Embryonic facial prominence (tissue), 1 donor: Measurements from ENCODE around the gene SNAP23.

Source experiments
- DNase-seq: peaks from one replicate; pipeline ENCODE4 v3.0.0-alpha.2; 2016; ENCODE audit errors: extremely low spot score

SNAP23 gene

GRCh38 chr15:42495361-42496212, at the start of gene SNAP23:
SNAP23 (plus strand) TSS chr15:42495634; CDS start chr15:42511847, 16,213 bp downstream.
- peak; percentile 87 for DNase-seq

- no peak for DNase-seq
Observed at GRCh38 chr15:42447599-42447998, 47.8 kb upstream of the SNAP23 start.

DNA sequence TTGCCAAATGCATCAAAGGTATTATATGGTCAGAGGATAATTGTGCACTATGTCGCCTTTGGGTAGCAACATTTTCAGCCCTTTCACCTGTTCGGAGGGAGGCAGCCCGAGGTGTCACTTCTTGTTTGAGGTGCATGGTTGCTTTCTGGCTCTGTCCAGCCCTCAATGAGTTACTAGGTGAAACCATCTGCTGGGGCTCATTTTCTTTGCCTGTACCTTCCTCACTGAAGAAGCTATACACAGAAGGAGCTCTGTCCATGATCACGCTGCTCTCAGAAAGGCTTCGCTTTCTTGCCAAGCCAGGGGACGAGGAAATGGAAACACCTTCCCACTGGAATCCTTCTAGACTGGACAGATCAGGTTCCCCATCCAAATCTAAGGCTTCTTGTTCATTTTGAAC, 47.2 kb upstream of the SNAP23 start:
- DNase-seq: no peak

- DNase-seq: no peak
Observed at GRCh38 chr15:42449770-42450424, 45.5 kb upstream of the SNAP23 start.

- no peak for DNase-seq
Observed at GRCh38 chr15:42450425-42450790, 45.0 kb upstream of the SNAP23 start.

DNA sequence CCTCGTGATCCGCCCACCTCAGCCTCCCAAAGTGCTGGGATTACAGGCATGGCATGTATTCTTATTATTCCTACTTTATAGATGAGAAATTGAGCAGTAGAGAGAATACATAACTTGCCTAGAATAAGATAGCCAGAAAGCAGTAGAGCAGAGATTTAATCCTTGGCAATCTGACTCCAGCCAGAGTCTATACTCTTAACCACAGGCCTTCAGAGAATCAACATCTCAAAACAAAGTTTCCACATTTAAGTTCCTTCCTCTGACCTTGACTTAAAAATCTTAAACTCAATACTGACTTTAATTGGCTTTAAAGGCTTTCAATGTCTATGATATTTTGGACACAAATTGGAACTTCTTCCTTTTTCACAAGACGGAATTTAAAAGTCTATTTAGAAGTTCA, 41.6 kb upstream of the SNAP23 start:
- DNase-seq: no peak

DNA sequence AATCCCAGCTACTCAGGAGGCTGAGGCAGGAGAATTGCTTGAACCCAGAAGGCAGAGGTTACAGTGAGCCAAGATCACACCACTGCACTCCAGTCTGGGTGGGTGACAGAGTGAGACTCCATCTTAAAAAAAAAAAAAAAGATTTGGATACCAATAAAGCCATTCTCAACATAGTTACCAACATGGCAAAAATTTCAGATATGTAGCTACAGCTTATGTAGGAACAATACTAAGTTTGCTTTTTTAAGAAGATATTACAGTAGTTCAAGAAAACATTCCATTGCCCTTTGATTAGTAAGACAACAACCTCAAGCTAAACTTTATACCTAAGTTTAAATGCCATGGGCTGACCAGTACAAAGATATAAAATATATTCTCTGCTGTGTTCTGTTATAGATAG, 38.9 kb upstream of the SNAP23 start:
- DNase-seq: no peak

- no peak for DNase-seq
Observed at GRCh38 chr15:42456971-42457370, 38.5 kb upstream of the SNAP23 start.

DNA sequence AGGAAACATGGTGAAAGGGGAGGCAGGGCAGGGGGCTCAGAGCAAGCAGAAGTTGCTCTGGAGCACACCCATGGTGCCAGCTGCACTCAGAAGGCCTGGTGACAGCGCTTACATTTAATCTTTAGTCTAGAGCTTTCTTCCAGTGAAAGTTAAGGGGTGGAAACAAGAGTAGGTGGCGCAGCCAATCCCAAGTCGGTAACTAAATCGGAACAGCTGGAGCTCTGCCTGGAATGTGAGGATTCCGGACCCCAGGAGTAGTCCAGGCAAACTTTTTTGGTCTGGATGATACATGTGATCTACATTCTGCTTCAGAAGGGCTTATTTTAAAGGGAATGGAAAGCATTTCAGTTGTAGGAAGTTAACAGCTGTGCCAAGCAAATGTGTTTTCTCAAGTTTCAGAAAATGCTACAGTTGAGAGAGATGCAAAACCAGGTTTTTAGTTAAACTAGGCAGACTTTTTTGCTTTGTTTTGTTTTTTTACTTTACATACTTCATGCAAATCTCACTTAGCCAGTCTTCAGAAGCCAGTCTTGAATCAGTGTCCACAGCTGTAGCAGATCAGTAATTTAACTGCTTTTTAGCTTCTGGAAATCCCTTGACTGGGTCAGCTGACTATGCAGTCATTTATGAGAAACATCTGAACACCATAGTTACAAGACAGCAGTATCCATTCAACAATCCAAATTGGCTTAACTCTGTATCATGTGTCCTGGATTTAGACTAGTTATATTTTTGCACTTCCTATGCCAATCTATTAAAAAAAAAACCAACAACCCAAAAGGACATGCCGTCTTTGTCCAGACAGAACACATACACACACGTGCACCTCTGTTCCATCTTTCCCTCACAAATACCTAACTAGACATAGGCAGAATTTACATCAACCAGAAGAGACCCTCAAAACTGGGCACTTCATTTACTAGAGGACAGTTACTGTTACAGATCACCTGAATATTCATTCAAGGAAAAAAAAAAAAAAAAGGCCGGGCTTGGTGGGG, 37.7 kb upstream of the SNAP23 start:
- DNase-seq: peak; percentile 97

DNA sequence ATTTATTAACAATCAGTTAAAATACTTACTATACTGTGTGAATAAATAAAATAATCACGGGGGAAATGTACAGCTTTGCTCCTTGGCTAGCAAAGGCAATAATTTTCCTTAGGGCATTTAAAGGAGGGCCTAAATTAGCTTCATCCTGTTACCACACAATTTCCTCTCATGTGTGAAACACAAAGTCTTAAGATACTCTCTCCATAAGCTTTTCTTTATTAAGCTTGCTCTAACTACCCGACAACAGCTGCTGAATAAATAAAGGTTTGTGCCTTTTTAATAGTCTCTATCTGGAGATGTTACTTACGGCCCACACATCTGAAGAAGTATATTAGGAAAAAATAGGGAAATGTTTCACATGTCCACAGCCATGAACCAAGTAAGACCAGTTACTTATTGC, 34.2 kb upstream of the SNAP23 start:
- no peak for DNase-seq

GRCh38 chr15:42465520-42466259, 29.7 kb upstream of the SNAP23 start:
- DNase-seq: no peak

DNA sequence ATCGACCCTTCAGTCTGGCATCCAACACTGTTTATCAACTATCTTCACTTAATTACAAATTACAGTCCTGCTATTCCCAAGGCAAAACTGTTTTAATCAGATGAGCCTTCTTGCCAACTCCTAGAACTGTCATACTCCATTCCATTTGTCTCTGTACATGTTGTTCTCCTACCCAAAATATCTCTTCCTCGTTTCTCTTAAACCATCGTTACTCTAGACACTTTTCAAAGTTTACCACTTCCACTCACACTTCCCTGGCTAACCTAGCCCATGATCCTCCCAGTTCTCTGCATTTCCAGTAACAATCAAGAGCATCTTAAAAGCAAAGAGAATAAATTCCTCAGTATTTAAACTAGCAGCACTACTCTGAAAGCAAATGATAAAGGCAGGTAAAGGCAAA, 24.4 kb upstream of the SNAP23 start:
- DNase-seq: no peak

- no peak for DNase-seq
Observed at GRCh38 chr15:42474827-42475226, 20.6 kb upstream of the SNAP23 start.

GRCh38 chr15:42482701-42483100, 12.7 kb upstream of the SNAP23 start:
- DNase-seq: no peak

GRCh38 chr15:42483677-42484076, 11.8 kb upstream of the SNAP23 start:
- DNase-seq: no peak

DNA sequence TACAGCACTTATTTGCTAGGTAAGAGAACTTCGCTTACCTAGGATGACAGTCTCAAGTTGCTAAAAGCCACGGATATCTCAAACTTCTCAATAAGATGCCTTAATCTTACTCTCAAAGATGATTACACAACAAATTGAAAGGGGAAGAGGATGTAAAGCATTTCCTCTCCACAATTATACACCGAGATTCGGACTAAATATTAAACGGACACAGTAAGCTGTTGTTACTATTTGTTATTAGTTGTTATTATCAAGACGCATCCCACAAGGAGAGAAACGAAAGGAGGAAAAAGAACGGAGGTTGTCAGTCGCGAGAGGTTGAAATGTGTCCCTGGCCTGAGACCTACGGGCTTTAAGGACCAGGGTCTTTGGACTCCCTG, 5.2 kb upstream of the SNAP23 start:
- DNase-seq: no peak

- DNase-seq: peak; percentile 93
Observed at GRCh38 chr15:42490671-42491538, 4.5 kb upstream of the SNAP23 start, which contains the start of gene ZNF106. ZNF106 (minus strand) TSS chr15:42491141; CDS start chr15:42472289, 18,852 bp downstream.

DNA sequence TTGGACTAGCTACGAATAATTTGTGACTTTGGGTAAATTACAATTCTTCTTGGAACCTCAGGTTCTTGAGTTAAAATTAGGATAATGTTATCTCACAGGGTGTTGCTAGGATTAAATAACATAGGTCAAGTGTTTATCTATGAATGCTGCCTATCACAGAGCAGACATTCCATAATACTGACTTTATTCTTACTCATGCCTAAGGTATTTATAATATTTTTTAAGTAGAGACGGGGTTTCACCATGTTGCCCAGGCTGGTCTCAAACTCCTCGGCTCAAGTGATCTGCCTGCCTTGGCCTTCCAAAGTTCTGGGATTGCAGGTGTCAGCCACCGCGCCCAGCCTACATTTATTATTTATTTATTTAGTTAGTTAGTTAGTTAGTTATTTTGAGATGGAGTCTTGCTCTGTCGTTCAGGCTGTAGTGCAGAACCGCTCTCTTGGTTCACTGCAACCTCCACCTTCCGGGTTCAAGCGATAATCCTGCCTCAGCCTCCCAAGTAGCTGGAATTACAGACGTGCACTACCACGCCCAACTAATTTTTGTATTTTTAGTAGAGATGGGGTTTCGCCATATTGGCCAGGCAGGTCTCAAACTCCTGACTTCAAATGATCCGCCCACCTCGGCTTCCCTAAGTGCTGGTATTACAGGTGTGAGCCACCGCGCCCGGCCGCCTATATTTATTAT, 3.8 kb upstream of the SNAP23 start:
- no peak for DNase-seq

GRCh38 chr15:42493679-42494078, 1.8 kb upstream of the SNAP23 start:
- DNase-seq: no peak

GRCh38 chr15:42494998-42495360, 455 bp upstream of the SNAP23 start:
- DNase-seq: peak; percentile 6
